GM13977 (cell line): Measurements from ENCODE around the gene TP53I11.

ENCODE experiments used
- DNase-seq: peaks from one replicate; pipeline ENCODE4 v3.0.0; 2012; ENCODE audit warnings: low spot score
- in situ Hi-C: fragments of 300-500 bp; cut with MboI; formaldehyde crosslinking; loops from one replicate; pipeline ENCODE4 v1.12.0; 2022; ENCODE audit warnings: low sequenced_read_pairs, low pct_unique_long_range_greater_than_20kb, mixed read lengths, inconsistent platforms; ENCODE audit not compliant: unreplicated experiment
- TF ChIP-seq, protein P1 (sequence below): IDR thresholded peaks from 2 replicates; pipeline ENCODE4 v1.5.1; 2012; ENCODE audit warnings: mild to moderate bottlenecking, control low read depth; ENCODE audit not compliant: insufficient read depth; ENCODE audit errors: extremely low read depth, missing control alignments

The TP53I11 gene

GRCh38 chr11:44973632-44974401 lies 23.1 kb upstream of the TP53I11 start:
- no peak for DNase-seq
- in situ Hi-C loops, result no loop called here
- TF ChIP-seq, protein P1, sequence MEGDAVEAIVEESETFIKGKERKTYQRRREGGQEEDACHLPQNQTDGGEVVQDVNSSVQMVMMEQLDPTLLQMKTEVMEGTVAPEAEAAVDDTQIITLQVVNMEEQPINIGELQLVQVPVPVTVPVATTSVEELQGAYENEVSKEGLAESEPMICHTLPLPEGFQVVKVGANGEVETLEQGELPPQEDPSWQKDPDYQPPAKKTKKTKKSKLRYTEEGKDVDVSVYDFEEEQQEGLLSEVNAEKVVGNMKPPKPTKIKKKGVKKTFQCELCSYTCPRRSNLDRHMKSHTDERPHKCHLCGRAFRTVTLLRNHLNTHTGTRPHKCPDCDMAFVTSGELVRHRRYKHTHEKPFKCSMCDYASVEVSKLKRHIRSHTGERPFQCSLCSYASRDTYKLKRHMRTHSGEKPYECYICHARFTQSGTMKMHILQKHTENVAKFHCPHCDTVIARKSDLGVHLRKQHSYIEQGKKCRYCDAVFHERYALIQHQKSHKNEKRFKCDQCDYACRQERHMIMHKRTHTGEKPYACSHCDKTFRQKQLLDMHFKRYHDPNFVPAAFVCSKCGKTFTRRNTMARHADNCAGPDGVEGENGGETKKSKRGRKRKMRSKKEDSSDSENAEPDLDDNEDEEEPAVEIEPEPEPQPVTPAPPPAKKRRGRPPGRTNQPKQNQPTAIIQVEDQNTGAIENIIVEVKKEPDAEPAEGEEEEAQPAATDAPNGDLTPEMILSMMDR, result no peak

DNA sequence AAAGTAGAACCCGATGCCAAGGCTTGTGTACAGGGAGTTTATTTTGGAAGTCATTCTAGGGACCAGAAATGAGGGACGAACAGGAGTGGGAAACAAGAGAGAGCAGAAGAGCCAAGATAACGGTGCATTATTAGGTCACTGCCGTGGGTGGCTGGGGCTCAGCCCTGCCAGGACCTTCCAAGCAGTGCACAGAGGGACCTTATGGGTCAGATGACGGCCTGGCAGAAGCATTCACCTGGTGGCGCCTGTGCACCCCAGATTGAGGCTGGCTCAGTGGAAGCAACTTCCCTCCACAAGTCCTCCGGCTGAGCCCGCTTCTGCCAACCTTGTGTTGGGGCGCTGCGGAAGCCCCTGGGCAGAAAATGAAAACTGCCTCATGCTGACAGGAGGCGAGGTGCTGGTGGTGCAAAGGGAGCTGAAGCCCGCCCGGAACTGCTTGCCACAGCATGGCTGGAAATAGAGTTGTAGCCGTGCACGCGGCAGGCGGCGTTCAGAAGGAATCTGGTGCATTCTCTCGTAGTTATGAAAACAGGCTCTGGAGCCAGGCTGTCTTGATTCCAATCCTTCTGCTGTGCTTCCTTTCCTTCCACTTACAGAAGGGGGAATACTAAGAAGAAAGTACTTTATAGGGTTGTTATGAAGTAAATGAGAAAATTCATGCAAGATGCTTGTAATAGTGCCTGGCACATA lies 22.2 kb upstream of the TP53I11 start:
- no peak for DNase-seq
- TF ChIP-seq, protein P1, result no peak
- in situ Hi-C loops, result no loop called here

DNA sequence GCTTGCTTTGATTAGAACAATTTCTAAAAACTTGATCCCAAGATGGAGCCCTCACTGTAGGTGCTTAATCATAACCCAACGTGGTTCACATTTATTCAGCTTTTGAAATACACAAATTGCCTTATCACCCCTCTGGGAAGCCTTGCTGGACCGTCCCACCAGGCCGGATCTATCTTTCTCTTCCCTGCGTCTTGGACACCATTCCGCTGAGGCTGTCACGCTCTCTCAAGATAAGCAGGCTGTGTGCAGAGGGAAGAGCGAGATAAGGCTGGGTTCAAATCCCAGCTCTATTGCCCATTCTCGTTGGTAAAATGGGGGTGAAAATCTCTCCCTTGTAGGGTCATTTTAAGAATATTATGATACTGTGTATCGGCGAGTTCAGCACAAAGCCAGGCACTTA lies 20.5 kb upstream of the TP53I11 start:
- in situ Hi-C loops, result no loop called here
- TF ChIP-seq, protein P1, result no peak
- DNase-seq, result no peak

DNA sequence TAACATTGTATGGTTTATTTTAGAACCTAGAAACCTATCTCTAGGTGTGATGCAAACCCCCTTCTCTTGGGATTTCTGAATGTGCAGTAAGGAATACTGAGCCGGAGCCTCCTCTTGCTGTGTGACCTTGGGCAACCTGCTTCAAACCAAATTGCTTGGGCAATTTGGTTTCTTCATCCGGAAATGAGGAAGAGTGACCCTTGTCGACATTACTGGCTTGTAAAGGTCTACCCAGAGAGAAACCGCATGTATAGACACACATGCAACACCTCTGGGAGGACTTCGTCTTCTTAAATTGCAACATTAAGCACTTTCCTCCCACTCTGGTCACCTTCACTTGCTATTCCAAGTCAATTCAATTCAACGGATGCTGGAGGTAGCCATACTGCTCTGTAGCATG lies 19.6 kb upstream of the TP53I11 start:
- TF ChIP-seq, protein P1, result no peak
- no peak for DNase-seq
- in situ Hi-C loops, result no loop called here

DNA sequence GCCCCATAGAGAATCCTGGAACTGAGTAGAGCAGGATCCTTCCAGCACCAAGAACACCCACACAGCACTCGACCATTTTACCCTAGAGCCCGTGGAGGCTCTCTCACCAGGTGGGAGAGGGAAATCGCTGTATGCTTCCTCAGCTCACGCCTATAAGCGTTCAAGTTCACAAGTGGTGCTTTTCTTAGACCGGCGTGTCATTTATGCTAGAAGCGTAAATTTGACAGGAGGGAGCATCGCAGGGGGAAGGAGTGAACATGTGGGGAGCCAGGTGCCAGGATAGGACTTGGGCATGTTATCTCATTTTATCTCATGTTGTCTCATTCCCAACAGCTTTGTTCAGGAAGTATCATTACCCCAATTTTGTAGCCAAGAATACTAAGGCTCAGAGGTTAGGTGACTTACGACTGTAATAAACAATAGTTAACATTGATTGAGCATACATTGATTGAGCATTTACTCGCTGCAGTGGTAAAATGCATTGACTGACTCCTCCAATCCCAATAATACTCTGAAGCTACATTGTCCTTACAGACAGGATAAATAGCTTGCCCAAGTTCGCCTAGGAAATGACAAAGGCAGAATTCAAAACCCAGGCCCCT lies 19.1 kb upstream of the TP53I11 start:
- TF ChIP-seq, protein P1, result no peak
- DNase-seq, result no peak
- in situ Hi-C loops, result no loop called here

- in situ Hi-C loops, result no loop called here
- TF ChIP-seq, protein P1, result no peak
- no peak for DNase-seq
Measured at GRCh38 chr11:44968510-44968909, 17.8 kb upstream of the TP53I11 start.
